MG63 (cell line): Measurements from ENCODE around the gene BICDL2. TPM values are rescaled to one million over a fixed set of nuclear protein-coding genes. Genes with fewer than 3 reads are reported as not detected.

Source experiments
- DNase-seq: peaks from one replicate; pipeline ENCODE4 v3.0.0-alpha.2; 2020
- H3K27me3 ChIP-seq: fragments of 250-450 bp; sonication (Bioruptor Pico); 2 replicates; pipeline ENCODE4 v1.5.1; 2020; ENCODE audit warnings: mild to moderate bottlenecking, moderate library complexity
- H3K36me3 ChIP-seq: fragments of 250-450 bp; sonication (Bioruptor Pico); 2 replicates; pipeline ENCODE4 v1.5.1; 2020; ENCODE audit warnings: mild to moderate bottlenecking, moderate library complexity
- H3K4me3 ChIP-seq: fragments of 250-450 bp; sonication (Bioruptor Pico); 2 replicates; pipeline ENCODE4 v1.5.1; 2020; ENCODE audit warnings: mild to moderate bottlenecking, moderate library complexity
- H3K9me3 ChIP-seq: fragments of 250-450 bp; sonication (Bioruptor Pico); 2 replicates; pipeline ENCODE4 v1.5.1; 2020; ENCODE audit warnings: mild to moderate bottlenecking, moderate library complexity
- total RNA-seq: library from RNA; depleted of rRNA; stranded (reverse); fragments of >200 nt; shearing (Covaris generic); gene quantifications from 2 replicates; pipeline ENCODE4 v1.2.3, GENCODE V29; 2014; ENCODE audit warnings: low replicate concordance

The BICDL2 gene
- total RNA-seq, 1 experiment from 2014 or later = not detected

GRCh38 chr16:3010510-3010909 is 26.2 kb downstream of the BICDL2 start:
- peaks cover 9% of the 10 kb centered on the region for H3K36me3 ChIP-seq
- no peaks in the 10 kb centered on the region for H3K9me3 ChIP-seq
- no peak for DNase-seq
- no peaks in the 10 kb centered on the region for H3K27me3 ChIP-seq
- H3K4me3 ChIP-seq = no peak overlapping the region

GRCh38 chr16:3009568-3010390 is 27.0 kb downstream of the BICDL2 start:
- DNase-seq = no peak
- peaks cover 9% of the 10 kb centered on the region for H3K36me3 ChIP-seq

GRCh38 chr16:3008690-3009037 is 28.1 kb downstream of the BICDL2 start:
- H3K4me3 ChIP-seq = no peak overlapping the region
- H3K9me3 ChIP-seq = no peaks in the 10 kb centered on the region
- H3K36me3 ChIP-seq = peaks cover 9% of the 10 kb centered on the region
- DNase-seq = no peak
- no peaks in the 10 kb centered on the region for H3K27me3 ChIP-seq

More at GRCh38 chr16:3009568-3010390, 27.0 kb downstream of the BICDL2 start:
- Histone ChIP-seq H3K4me3 (no peak overlapping the region), H3K27me3 (no peaks in the 10 kb centered on the region), H3K9me3 (no peaks in the 10 kb centered on the region)

GRCh38 chr16:3007957-3008689 is 28.6 kb downstream of the BICDL2 start:
- Histone ChIP-seq H3K9me3 (no peaks in the 10 kb centered on the region), H3K36me3 (peaks cover 9% of the 10 kb centered on the region), H3K4me3 (no peak overlapping the region), H3K27me3 (no peaks in the 10 kb centered on the region)
- no peak for DNase-seq

GRCh38 chr16:3007059-3007956 is 29.4 kb downstream of the BICDL2 start:
- no peak for DNase-seq
- no peak overlapping the region for H3K4me3 ChIP-seq
- no peaks in the 10 kb centered on the region for H3K27me3 ChIP-seq
- no peaks in the 10 kb centered on the region for H3K9me3 ChIP-seq
- H3K36me3 ChIP-seq = peaks cover 13% of the 10 kb centered on the region

GRCh38 chr16:3004781-3005284 is 31.9 kb downstream of the BICDL2 start:
- Histone ChIP-seq H3K27me3 (no peaks in the 10 kb centered on the region), H3K4me3 (peak overlapping the region; percentile 56), H3K36me3 (peaks cover 21% of the 10 kb centered on the region), H3K9me3 (no peaks in the 10 kb centered on the region)
- DNase-seq = peak; percentile 78

- DNase-seq = peak; percentile 62
- Histone ChIP-seq H3K27me3 (no peaks in the 10 kb centered on the region), H3K9me3 (no peaks in the 10 kb centered on the region), H3K36me3 (peaks cover 21% of the 10 kb centered on the region), H3K4me3 (no peak overlapping the region)
These were observed 32.4 kb downstream of the BICDL2 start for GRCh38 chr16:3004319-3004718.

- Histone ChIP-seq H3K4me3 (peak overlapping the region; percentile 33), H3K9me3 (no peaks in the 10 kb centered on the region), H3K27me3 (no peaks in the 10 kb centered on the region), H3K36me3 (peaks cover 21% of the 10 kb centered on the region)
- peak; percentile 100 for DNase-seq
These were observed 33.0 kb downstream of the BICDL2 start for GRCh38 chr16:3003582-3004270.

- H3K27me3 ChIP-seq = no peaks in the 10 kb centered on the region
- DNase-seq = no peak
- no peaks in the 10 kb centered on the region for H3K9me3 ChIP-seq
- no peak overlapping the region for H3K4me3 ChIP-seq
- peaks cover 12% of the 10 kb centered on the region for H3K36me3 ChIP-seq
These were observed 35.4 kb downstream of the BICDL2 start for GRCh38 chr16:3001316-3001715.

GRCh38 chr16:3000540-3000939 is 36.2 kb downstream of the BICDL2 start:
- no peaks in the 10 kb centered on the region for H3K27me3 ChIP-seq
- no peaks in the 10 kb centered on the region for H3K9me3 ChIP-seq
- H3K36me3 ChIP-seq = peaks cover 12% of the 10 kb centered on the region
- H3K4me3 ChIP-seq = no peak overlapping the region
- DNase-seq = no peak

GRCh38 chr16:2999929-3000328 is 36.8 kb downstream of the BICDL2 start:
- H3K4me3 ChIP-seq = no peak overlapping the region
- no peaks in the 10 kb centered on the region for H3K9me3 ChIP-seq
- no peaks in the 10 kb centered on the region for H3K27me3 ChIP-seq
- peaks cover 12% of the 10 kb centered on the region for H3K36me3 ChIP-seq
- no peak for DNase-seq

- no peak overlapping the region for H3K4me3 ChIP-seq
- no peaks in the 10 kb centered on the region for H3K27me3 ChIP-seq
- H3K9me3 ChIP-seq = no peaks in the 10 kb centered on the region
- H3K36me3 ChIP-seq = 0 out of 2 replicates have a peak, but pooled peaks cover 3% of the 10 kb centered on the region
- DNase-seq = no peak
These were observed 40.4 kb downstream of the BICDL2 start for GRCh38 chr16:2996298-2996697.

GRCh38 chr16:2992383-2993081 is 44.2 kb downstream of the BICDL2 start:
- H3K36me3 ChIP-seq = no peaks in the 10 kb centered on the region
- DNase-seq = no peak
- H3K9me3 ChIP-seq = no peaks in the 10 kb centered on the region
- no peaks in the 10 kb centered on the region for H3K27me3 ChIP-seq
- no peak overlapping the region for H3K4me3 ChIP-seq

- no peak for DNase-seq
- Histone ChIP-seq H3K36me3 (no peaks in the 10 kb centered on the region), H3K27me3 (no peaks in the 10 kb centered on the region), H3K9me3 (no peaks in the 10 kb centered on the region), H3K4me3 (no peak overlapping the region)
These were observed 45.0 kb downstream of the BICDL2 start for GRCh38 chr16:2991566-2992261.

GRCh38 chr16:2990891-2991290 is 45.9 kb downstream of the BICDL2 start:
- DNase-seq = no peak
- Histone ChIP-seq H3K9me3 (no peaks in the 10 kb centered on the region), H3K4me3 (no peak overlapping the region), H3K27me3 (no peaks in the 10 kb centered on the region), H3K36me3 (no peaks in the 10 kb centered on the region)
